Upper lobe of left lung (tissue), 4 donors: ENCODE results near the gene HOXA4.

Experiments
- POLR2A ChIP-seq, 4 donors: fragments of 450-650 bp; IDR thresholded peaks; one replicate each; pipeline ENCODE4 v1.5.1; 2016 to 2017; ENCODE audit warnings: antibody characterized with exemption in 4 of 4, mild to moderate bottlenecking in 2 of 4
- TF ChIP-seq, protein P1 (sequence below), 6 experiments: fragments of 450-650 bp in 4 of 6; fragments of 200-600 bp in 2 of 6; sonication (generic) in 2 of 6; IDR thresholded peaks; one replicate each; pipeline ENCODE4 v1.5.1; 2016 to 2019; ENCODE audit warnings: antibody characterized with exemption in 6 of 6

DNA sequence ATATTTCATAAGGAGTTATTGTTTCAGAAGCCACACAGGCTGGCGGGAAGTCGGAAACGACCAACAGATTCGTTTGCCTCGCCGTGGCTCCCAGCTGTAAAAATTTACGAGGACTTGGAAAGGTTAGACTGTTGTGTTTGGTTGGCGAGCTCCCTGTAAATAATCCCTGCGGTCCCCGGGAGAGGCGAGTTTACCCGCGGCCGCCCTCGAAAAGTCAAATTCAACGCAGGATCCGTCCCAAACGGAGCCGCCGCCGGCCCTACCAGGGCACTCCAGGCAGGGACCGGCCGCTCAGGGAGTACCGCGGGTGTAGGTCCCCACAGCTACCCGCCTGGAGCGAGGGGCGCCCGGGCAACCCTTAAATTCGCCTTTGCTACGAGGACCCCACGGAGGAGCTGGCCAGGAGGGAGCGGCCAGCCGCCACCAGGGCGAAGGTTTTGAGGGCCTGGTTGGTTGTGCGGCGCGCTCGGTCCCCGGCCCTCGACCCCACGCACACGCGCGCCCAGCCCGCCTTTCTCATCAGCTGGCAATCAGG is 35.5 kb upstream of the HOXA4 start:
- TF ChIP-seq, protein P1, sequence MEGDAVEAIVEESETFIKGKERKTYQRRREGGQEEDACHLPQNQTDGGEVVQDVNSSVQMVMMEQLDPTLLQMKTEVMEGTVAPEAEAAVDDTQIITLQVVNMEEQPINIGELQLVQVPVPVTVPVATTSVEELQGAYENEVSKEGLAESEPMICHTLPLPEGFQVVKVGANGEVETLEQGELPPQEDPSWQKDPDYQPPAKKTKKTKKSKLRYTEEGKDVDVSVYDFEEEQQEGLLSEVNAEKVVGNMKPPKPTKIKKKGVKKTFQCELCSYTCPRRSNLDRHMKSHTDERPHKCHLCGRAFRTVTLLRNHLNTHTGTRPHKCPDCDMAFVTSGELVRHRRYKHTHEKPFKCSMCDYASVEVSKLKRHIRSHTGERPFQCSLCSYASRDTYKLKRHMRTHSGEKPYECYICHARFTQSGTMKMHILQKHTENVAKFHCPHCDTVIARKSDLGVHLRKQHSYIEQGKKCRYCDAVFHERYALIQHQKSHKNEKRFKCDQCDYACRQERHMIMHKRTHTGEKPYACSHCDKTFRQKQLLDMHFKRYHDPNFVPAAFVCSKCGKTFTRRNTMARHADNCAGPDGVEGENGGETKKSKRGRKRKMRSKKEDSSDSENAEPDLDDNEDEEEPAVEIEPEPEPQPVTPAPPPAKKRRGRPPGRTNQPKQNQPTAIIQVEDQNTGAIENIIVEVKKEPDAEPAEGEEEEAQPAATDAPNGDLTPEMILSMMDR (IDR thresholded peaks at IDR 0.05): no peak
- no peak for TF ChIP-seq POLR2A (IDR thresholded peaks at IDR 0.05)
